Heart left ventricle (tissue), 13 donors: Measurements from ENCODE around the gene GSTA5.

Experiments
- POLR2A ChIP-seq, 2 donors: fragments of 450-650 bp; IDR thresholded peaks; one replicate each; pipeline ENCODE4 v1.6.1; 2017; ENCODE audit warnings: antibody characterized with exemption in 2 of 2, mild to moderate bottlenecking in 2 of 2, moderate library complexity in 2 of 2
- TF ChIP-seq, protein P1 (sequence below), 12 donors: fragments of 200-600 bp; sonication (generic) in 4 of 12; IDR thresholded peaks; one replicate each; pipeline versions ENCODE4 v1.5.0 to v1.8.0; 2018 to 2022; ENCODE audit warnings: antibody characterized with exemption in 12 of 12, mild to moderate bottlenecking in 5 of 12
- donor health status: ischemic (EF 13 %, LVEDD 7.1; RV severe dilation, severe dysfunction).
- donor health status: DM: no; HTN: yes; CAD: no.
- donor health status: DM: no; HTN: no; CAD: no.
- donor health status: ischemic (EF 25% LVEDD 6.9; RV normal size, moderate dysfunction).
- donor health status: ischemic (EF 25% LVEDD 5.7; RV mildly dilated, moderate dysfunction).
- donor health status: ischemic (EF 35%, LVEDD 5.7; RV mildly dilated, moderate dysfunction).
- donor health status: nonischemic (EF 11% LVEDD 7.7; RV severe dilation, severe dysfunction).
- donor health status: DM: yes; HTN: yes; CAD: no.
- donor health status: PGD.
- donor health status: ischemic (EF 29% LVEDD 5.4; RV normal size, mild dysfunction).
- donor health status: nonischemic (EF 23%, LVEDD 6.1; RV moderate dilation, normal function).

- TF ChIP-seq POLR2A (IDR thresholded peaks at IDR 0.05): no peak
- TF ChIP-seq, protein P1, sequence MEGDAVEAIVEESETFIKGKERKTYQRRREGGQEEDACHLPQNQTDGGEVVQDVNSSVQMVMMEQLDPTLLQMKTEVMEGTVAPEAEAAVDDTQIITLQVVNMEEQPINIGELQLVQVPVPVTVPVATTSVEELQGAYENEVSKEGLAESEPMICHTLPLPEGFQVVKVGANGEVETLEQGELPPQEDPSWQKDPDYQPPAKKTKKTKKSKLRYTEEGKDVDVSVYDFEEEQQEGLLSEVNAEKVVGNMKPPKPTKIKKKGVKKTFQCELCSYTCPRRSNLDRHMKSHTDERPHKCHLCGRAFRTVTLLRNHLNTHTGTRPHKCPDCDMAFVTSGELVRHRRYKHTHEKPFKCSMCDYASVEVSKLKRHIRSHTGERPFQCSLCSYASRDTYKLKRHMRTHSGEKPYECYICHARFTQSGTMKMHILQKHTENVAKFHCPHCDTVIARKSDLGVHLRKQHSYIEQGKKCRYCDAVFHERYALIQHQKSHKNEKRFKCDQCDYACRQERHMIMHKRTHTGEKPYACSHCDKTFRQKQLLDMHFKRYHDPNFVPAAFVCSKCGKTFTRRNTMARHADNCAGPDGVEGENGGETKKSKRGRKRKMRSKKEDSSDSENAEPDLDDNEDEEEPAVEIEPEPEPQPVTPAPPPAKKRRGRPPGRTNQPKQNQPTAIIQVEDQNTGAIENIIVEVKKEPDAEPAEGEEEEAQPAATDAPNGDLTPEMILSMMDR (IDR thresholded peaks at IDR 0.05): no peak
Observed at GRCh38 chr6:52877786-52878185, 37.2 kb upstream of the GSTA5 start.
